NCI-H446 treated with DMSO at 0.1 percent for 48 hours (cell line): ENCODE measurements around the gene USP17L19.
"Not testable (repeated sequence)": the region's sequence is repeated elsewhere in the genome, so short reads cannot be mapped to it uniquely, and the experiment has no call there.

ENCODE experiments used
- DNase-seq: peaks from one replicate; lab custom pipeline; 2025; lab: John Stamatoyannopoulos, UW

USP17L19 gene

GRCh38 chr4:9253078-9253477, at the start of gene USP17L19:
TSS of gene USP17L19 (plus strand) at chr4:9253378. CDS start at chr4:9253378, 0 bp downstream.
- not testable (repeated sequence) for DNase-seq

GRCh38 chr4:9210357-9210756, 42.8 kb upstream of the USP17L19 start, which contains the start of gene USP17L10:
TSS of gene USP17L10 (plus strand) at chr4:9210657. CDS start at chr4:9210657, 0 bp downstream.
- not testable (repeated sequence) for DNase-seq

GRCh38 chr4:9214701-9215100, 38.5 kb upstream of the USP17L19 start:
- DNase-seq = not testable (repeated sequence)

GRCh38 chr4:9215105-9215504, 38.1 kb upstream of the USP17L19 start, which contains the start of gene USP17L11:
TSS of gene USP17L11 (plus strand) at chr4:9215405. CDS start at chr4:9215405, 0 bp downstream.
- not testable (repeated sequence) for DNase-seq

GRCh38 chr4:9219852-9220251, 33.3 kb upstream of the USP17L19 start, which contains the start of gene USP17L12:
TSS of gene USP17L12 (plus strand) at chr4:9220152. CDS start at chr4:9220152, 0 bp downstream.
- DNase-seq = not testable (repeated sequence)

GRCh38 chr4:9224596-9224995, 28.6 kb upstream of the USP17L19 start, which contains the start of gene USP17L13:
TSS of gene USP17L13 (plus strand) at chr4:9224896. CDS start at chr4:9224896, 0 bp downstream.
- not testable (repeated sequence) for DNase-seq

GRCh38 chr4:9230249-9230648, 22.9 kb upstream of the USP17L19 start:
- not testable (repeated sequence) for DNase-seq

GRCh38 chr4:9234085-9234484, 19.1 kb upstream of the USP17L19 start, which contains the start of gene USP17L15:
TSS of gene USP17L15 (plus strand) at chr4:9234385. CDS start at chr4:9234385, 0 bp downstream.
- DNase-seq = not testable (repeated sequence)

GRCh38 chr4:9238461-9238860, 14.7 kb upstream of the USP17L19 start:
- not testable (repeated sequence) for DNase-seq

- not testable (repeated sequence) for DNase-seq
Measured at GRCh38 chr4:9243579-9243978, 9.6 kb upstream of the USP17L19 start, which contains the start of gene USP17L17. TSS of gene USP17L17 (plus strand) at chr4:9243879. CDS start at chr4:9243879, 0 bp downstream.

GRCh38 chr4:9247953-9248680, 5.1 kb upstream of the USP17L19 start, which contains the start of gene USP17L18:
TSS of gene USP17L18 (plus strand) at chr4:9248630. CDS start at chr4:9248630, 0 bp downstream.
- DNase-seq = not testable (repeated sequence)

- not testable (repeated sequence) for DNase-seq
Measured at GRCh38 chr4:9257824-9258223, 4.6 kb downstream of the USP17L19 start, which contains the start of gene USP17L20. TSS of gene USP17L20 (plus strand) at chr4:9258124. CDS start at chr4:9258124, 0 bp downstream.

GRCh38 chr4:9262572-9262971, 9.4 kb downstream of the USP17L19 start, which contains the start of gene USP17L21:
TSS of gene USP17L21 (plus strand) at chr4:9262872. CDS start at chr4:9262872, 0 bp downstream.
- not testable (repeated sequence) for DNase-seq

GRCh38 chr4:9267319-9267718, 14.1 kb downstream of the USP17L19 start, which contains the start of gene USP17L22:
TSS of gene USP17L22 (plus strand) at chr4:9267619. CDS start at chr4:9267619, 0 bp downstream.
- DNase-seq = not testable (repeated sequence)

GRCh38 chr4:9271719-9272118, 18.5 kb downstream of the USP17L19 start:
- not testable (repeated sequence) for DNase-seq
